Epithelial cell of proximal tubule (primary cell): ENCODE measurements around the gene KLHDC8A. TPM values are rescaled to one million over a fixed set of nuclear protein-coding genes. Genes with fewer than 3 reads are reported as not detected.

ENCODE experiments used
- DNase-seq: peaks from one replicate; pipeline ENCODE4 v3.0.0-alpha.2; 2011; ENCODE audit warnings: low read depth
- H3K4me3 ChIP-seq: 2 replicates; pipeline ENCODE4 v1.5.1; 2011; ENCODE audit warnings: low read depth, mild to moderate bottlenecking, low read length
- CTCF ChIP-seq: conservative IDR thresholded peaks from 2 replicates; pipeline ENCODE4 v1.5.1; 2012; ENCODE audit warnings: low read depth, mild to moderate bottlenecking, low read length
- total RNA-seq: library from RNA; depleted of rRNA; stranded (reverse); fragments of >200 nt; gene quantifications from 2 replicates; pipeline ENCODE4 v1.2.3, GENCODE V29; 2015

The KLHDC8A gene
- total RNA-seq, 1 donor from 2014 or later: 9.6 TPM

- H3K4me3 ChIP-seq: peak overlapping the region; percentile 59
- TF ChIP-seq CTCF: no peak
- peak; percentile 52 for DNase-seq
Observed at GRCh38 chr1:205319081-205320018, 37.4 kb downstream of the KLHDC8A start.

GRCh38 chr1:205318231-205318991 is 38.3 kb downstream of the KLHDC8A start:
- no peak for DNase-seq
- peak overlapping the region; percentile 59 for H3K4me3 ChIP-seq
- TF ChIP-seq CTCF: no peak

- no peak for DNase-seq
- peak overlapping the region; percentile 59 for H3K4me3 ChIP-seq
- TF ChIP-seq CTCF: peak; percentile 20
Observed at GRCh38 chr1:205317311-205317917, 39.3 kb downstream of the KLHDC8A start.

GRCh38 chr1:205316161-205316566 is 40.6 kb downstream of the KLHDC8A start:
- no peak for TF ChIP-seq CTCF
- no peak overlapping the region for H3K4me3 ChIP-seq
- no peak for DNase-seq

GRCh38 chr1:205315008-205315618 is 41.6 kb downstream of the KLHDC8A start:
- H3K4me3 ChIP-seq: no peak overlapping the region
- DNase-seq: no peak
- TF ChIP-seq CTCF: no peak

GRCh38 chr1:205313563-205314308 is 43.0 kb downstream of the KLHDC8A start:
- H3K4me3 ChIP-seq: peak overlapping the region; percentile 10
- no peak for TF ChIP-seq CTCF
- DNase-seq: no peak
